A673 (cell line): ENCODE results near the gene STAT6. TPM values are rescaled to one million over a fixed set of nuclear protein-coding genes. Genes with fewer than 3 reads are reported as not detected.

ENCODE experiments used
- BruUV-seq: library from RNA; stranded (reverse); fragments of 400-500 nt; replicated peaks from 2 replicates; lab custom pipeline; 2021; lab: Mats Ljungman, UMichigan
- CTCF ChIA-PET: fragments of 300-600 bp; sonication (Branson Sonifier 250); formaldehyde crosslinking; loops from one replicate; lab custom pipeline; 2022; ENCODE audit warnings: antibody characterized with exemption; lab: Charles Lee
- POLR2A ChIA-PET: fragments of 300-600 bp; sonication (Branson Sonifier 250); formaldehyde crosslinking; loops from one replicate; lab custom pipeline; 2022; ENCODE audit warnings: antibody characterized with exemption; ENCODE audit not compliant: low non-redundant PET; lab: Charles Lee
- DNase-seq: peaks from one replicate; pipeline ENCODE4 v3.0.0-alpha.2; 2015; ENCODE audit warnings: low spot score
- H3K27ac ChIP-seq: fragments of 200-600 bp; sonication (generic); 2 replicates; pipeline ENCODE4 v1.5.1; 2016; ENCODE audit warnings: mixed run types, low read depth, mild to moderate bottlenecking, mixed read lengths, antibody characterized with exemption, low read length; ENCODE audit not compliant: poor library complexity, severe bottlenecking
- H3K27me3 ChIP-seq: fragments of 200-600 bp; sonication (generic); replicated peaks from 2 replicates; pipeline ENCODE4 v1.6.1; 2017; ENCODE audit warnings: mixed run types, low read depth, mild to moderate bottlenecking, mixed read lengths, antibody characterized with exemption, low read length; ENCODE audit not compliant: insufficient read depth, poor library complexity
- H3K36me3 ChIP-seq: fragments of 200-600 bp; sonication (generic); 2 replicates; pipeline ENCODE4 v1.6.1; 2016; ENCODE audit warnings: mixed run types, mild to moderate bottlenecking, mixed read lengths, antibody characterized with exemption, low read length; ENCODE audit not compliant: insufficient read depth, poor library complexity, severe bottlenecking
- H3K4me1 ChIP-seq: fragments of 200-600 bp; sonication (generic); 2 replicates; pipeline ENCODE4 v1.6.1; 2017; ENCODE audit warnings: mixed run types, mild to moderate bottlenecking, mixed read lengths, antibody characterized with exemption, low read length; ENCODE audit not compliant: insufficient read depth, poor library complexity, severe bottlenecking
- H3K4me3 ChIP-seq: fragments of 200-600 bp; sonication (generic); 2 replicates; pipeline ENCODE4 v1.5.1; 2016; ENCODE audit warnings: low read depth, mixed run types, mild to moderate bottlenecking, mixed read lengths, low read length; ENCODE audit not compliant: poor library complexity, severe bottlenecking
- H3K9me3 ChIP-seq: fragments of 200-600 bp; sonication (generic); 2 replicates; pipeline ENCODE4 v1.6.1; 2016; ENCODE audit warnings: mixed run types, low read depth, mild to moderate bottlenecking, mixed read lengths, antibody characterized with exemption, low read length; ENCODE audit not compliant: poor library complexity, severe bottlenecking
- CTCF ChIP-seq: fragments of 300-800, 200-600 bp; sonication (generic); conservative IDR thresholded peaks from 2 replicates; pipeline ENCODE4 v1.5.1; 2017; ENCODE audit warnings: low read depth, mild to moderate bottlenecking, antibody characterized with exemption, low read length, moderate library complexity, mixed read lengths
- EZH2 ChIP-seq: fragments of 200-600 bp; sonication (generic); IDR thresholded peaks from 2 replicates; pipeline ENCODE4 v1.6.1; 2017; ENCODE audit warnings: borderline replicate concordance, low read depth, mild to moderate bottlenecking, mixed read lengths, antibody characterized with exemption, low read length; ENCODE audit not compliant: poor library complexity, severe bottlenecking
- intact Hi-C: fragments of 100-400 bp; cut with micrococcal nuclease; formaldehyde crosslinking; loops from one replicate; pipeline ENCODE4 v1.10.0; 2022; ENCODE audit not compliant: unreplicated experiment
- total RNA-seq: library from RNA; stranded (reverse); gene quantifications from 2 replicates; pipeline ENCODE4 v1.2.3, GENCODE V29; 2021

STAT6 gene
- total RNA-seq, 1 experiment from 2014 or later: 111 TPM

GRCh38 chr12:57158186-57158585 lies 47.0 kb upstream of the STAT6 start:
- H3K27me3 ChIP-seq: no peaks in the 10 kb centered on the region
- POLR2A ChIA-PET: no interaction called here

GRCh38 chr12:57157588-57158173 lies 46.5 kb upstream of the STAT6 start:
- no peak for DNase-seq
- TF ChIP-seq CTCF (no peak), EZH2 (no peak)
- ChIA-PET POLR2A (no interaction called here), CTCF (interaction anchor here (0.6 kb wide), 1 partner anchor 400 kb away, joined by 13 read pairs; no protein-coding TSS in a partner anchor)
- no peaks in the 10 kb centered on the region for H3K4me1 ChIP-seq
- H3K36me3 ChIP-seq: peaks cover 6% of the 10 kb centered on the region
- H3K27me3 ChIP-seq: no peaks in the 10 kb centered on the region
- H3K27ac ChIP-seq: no peak overlapping the region
- no peaks in the 10 kb centered on the region for H3K9me3 ChIP-seq
- no peak overlapping the region for H3K4me3 ChIP-seq
- intact Hi-C loops: no loop called here
- BruUV-seq: no TSS peak

More at GRCh38 chr12:57158186-57158585, 47.0 kb upstream of the STAT6 start:
- peaks cover 6% of the 10 kb centered on the region for H3K36me3 ChIP-seq
- no peak for DNase-seq
- H3K4me1 ChIP-seq: no peaks in the 10 kb centered on the region
- TF ChIP-seq EZH2 (no peak), CTCF (no peak)
- no peak overlapping the region for H3K27ac ChIP-seq
- no peaks in the 10 kb centered on the region for H3K9me3 ChIP-seq
- intact Hi-C loops: no loop called here
- CTCF ChIA-PET: no interaction called here
- no peak overlapping the region for H3K4me3 ChIP-seq
- BruUV-seq: no TSS peak

GRCh38 chr12:57156701-57157403 lies 45.7 kb upstream of the STAT6 start:
- ChIA-PET CTCF (no interaction called here), POLR2A (no interaction called here)
- H3K27me3 ChIP-seq: no peaks in the 10 kb centered on the region
- no peak overlapping the region for H3K4me3 ChIP-seq
- no TSS peak for BruUV-seq
- intact Hi-C loops: no loop called here
- H3K4me1 ChIP-seq: no peaks in the 10 kb centered on the region
- no peak overlapping the region for H3K27ac ChIP-seq
- no peaks in the 10 kb centered on the region for H3K9me3 ChIP-seq
- peaks cover 6% of the 10 kb centered on the region for H3K36me3 ChIP-seq
- DNase-seq: no peak
- TF ChIP-seq CTCF: no peak
